Stomach (tissue), 4 donors: ENCODE results near the gene GMDS.

ENCODE experiments used
- CTCF ChIP-seq, 7 experiments: fragments of 450-650 bp in 4 of 7; fragments of 200-600 bp in 3 of 7; sonication (generic) in 3 of 7; IDR thresholded peaks; one replicate each; pipeline ENCODE4 v1.5.1; 2016 to 2019; ENCODE audit warnings: antibody characterized with exemption in 7 of 7, control low read depth in 2 of 7, mild to moderate bottlenecking in 1 of 7
- EP300 ChIP-seq: sonication (generic); formaldehyde crosslinking; IDR thresholded peaks from one replicate; pipeline ENCODE4 v1.6.1; 2017; ENCODE audit warnings: antibody characterized with exemption
- POLR2A ChIP-seq, 4 donors: fragments of 450-650 bp; IDR thresholded peaks; one replicate each; pipeline ENCODE4 v1.6.1; 2016; ENCODE audit warnings: antibody characterized with exemption in 4 of 4, control low read depth in 2 of 4, mild to moderate bottlenecking in 1 of 4, moderate library complexity in 1 of 4
- POLR2AphosphoS5 ChIP-seq, 3 donors: sonication (generic); formaldehyde crosslinking; IDR thresholded peaks; one replicate each; pipeline ENCODE4 v1.6.1; 2016; ENCODE audit warnings: antibody characterized with exemption in 3 of 3

GRCh38 chr6:1667805-1668175 is 577.6 kb downstream of the GMDS start:
- TF ChIP-seq CTCF (IDR thresholded peaks at IDR 0.05) (no peak), POLR2A (IDR thresholded peaks at IDR 0.05) (no peak), POLR2AphosphoS5 (IDR thresholded peaks at IDR 0.05) (no peak), EP300 (no peak)
